Neural cell (in vitro differentiated cells): ENCODE results near the gene AMY1B. TPM values are rescaled to one million over a fixed set of nuclear protein-coding genes. Genes with fewer than 3 reads are reported as not detected.
"Not testable (repeated sequence)": the region's sequence is repeated elsewhere in the genome, so short reads cannot be mapped to it uniquely, and the experiment has no call there.

ENCODE experiments used
- H2AFZ ChIP-seq: fragments of 200-600, 300-800 bp; sonication (generic), shearing (Covaris generic); 2 replicates; pipeline ENCODE4 v1.6.0; 2014; ENCODE audit warnings: low read depth, mild to moderate bottlenecking, antibody characterized with exemption, low read length, moderate library complexity
- H3F3A ChIP-seq: fragments of 200-600 bp; shearing (Covaris generic); 2 replicates; pipeline ENCODE4 v1.6.1; 2016; ENCODE audit warnings: mild to moderate bottlenecking, moderate library complexity, mixed read lengths, antibody characterized with exemption, low read length; ENCODE audit not compliant: insufficient read depth, poor library complexity, severe bottlenecking
- H3K27ac ChIP-seq: fragments of 200-600, 300-800 bp; sonication (generic), shearing (Covaris generic); 2 replicates; pipeline ENCODE4 v1.5.1; 2014; ENCODE audit warnings: mild to moderate bottlenecking, low read length, moderate library complexity
- H3K27me3 ChIP-seq: fragments of 300-800, 200-600 bp; sonication (generic), shearing (Covaris generic); 2 replicates; pipeline ENCODE4 v1.6.0; 2014; ENCODE audit warnings: mild to moderate bottlenecking, low read depth, low read length, moderate library complexity; ENCODE audit not compliant: insufficient read depth
- H3K36me3 ChIP-seq: fragments of 300-800, 200-600 bp; sonication (generic), shearing (Covaris generic); 2 replicates; pipeline ENCODE4 v1.5.1; 2014; ENCODE audit warnings: mild to moderate bottlenecking, antibody characterized with exemption, low read length, moderate library complexity; ENCODE audit not compliant: insufficient read depth
- H3K4me2 ChIP-seq: fragments of 300-800, 200-600 bp; sonication (generic), shearing (Covaris generic); 2 replicates; pipeline ENCODE4 v1.6.0; 2014; ENCODE audit warnings: mild to moderate bottlenecking, low read length
- H3K4me3 ChIP-seq: fragments of 300-800, 200-600 bp; sonication (generic), shearing (Covaris generic); 2 replicates; pipeline ENCODE4 v1.5.1; 2014; ENCODE audit warnings: mild to moderate bottlenecking, low read length, moderate library complexity
- H3K79me2 ChIP-seq: fragments of 200-600 bp; shearing (Covaris generic); replicated peaks from 2 replicates; pipeline ENCODE4 v1.6.0; 2014; ENCODE audit warnings: mild to moderate bottlenecking, low read length, moderate library complexity; ENCODE audit not compliant: insufficient read depth
- H3K9ac ChIP-seq: fragments of 300-800, 200-600 bp; sonication (generic), shearing (Covaris generic); 2 replicates; pipeline ENCODE4 v1.6.1; 2016; ENCODE audit warnings: mild to moderate bottlenecking, low read length, mixed read lengths
- H3K9me2 ChIP-seq: fragments of 200-600 bp; shearing (Covaris generic); 2 replicates; pipeline ENCODE4 v1.6.1; 2016; ENCODE audit warnings: mild to moderate bottlenecking, low read length, mixed read lengths; ENCODE audit not compliant: insufficient read depth
- H3K9me3 ChIP-seq: fragments of 200-600, 300-800 bp; sonication (generic), shearing (Covaris generic); 2 replicates; pipeline ENCODE4 v1.6.1; 2016; ENCODE audit warnings: mild to moderate bottlenecking, mixed run types, low read length, moderate library complexity, mixed read lengths
- H4K20me1 ChIP-seq: fragments of 200-600 bp; shearing (Covaris generic); 2 replicates; pipeline ENCODE4 v1.6.1; 2016; ENCODE audit warnings: mild to moderate bottlenecking, mixed run types; ENCODE audit not compliant: insufficient read depth
- polyA plus RNA-seq: library from polyadenylated mRNA; depleted of rRNA; stranded (reverse); fragments of >200 nt; gene quantifications from 2 replicates; pipeline ENCODE4 v1.2.3, GENCODE V29; 2014

Gene AMY1B
- polyA plus RNA-seq, 1 donor from 2014 or later = not detected

DNA sequence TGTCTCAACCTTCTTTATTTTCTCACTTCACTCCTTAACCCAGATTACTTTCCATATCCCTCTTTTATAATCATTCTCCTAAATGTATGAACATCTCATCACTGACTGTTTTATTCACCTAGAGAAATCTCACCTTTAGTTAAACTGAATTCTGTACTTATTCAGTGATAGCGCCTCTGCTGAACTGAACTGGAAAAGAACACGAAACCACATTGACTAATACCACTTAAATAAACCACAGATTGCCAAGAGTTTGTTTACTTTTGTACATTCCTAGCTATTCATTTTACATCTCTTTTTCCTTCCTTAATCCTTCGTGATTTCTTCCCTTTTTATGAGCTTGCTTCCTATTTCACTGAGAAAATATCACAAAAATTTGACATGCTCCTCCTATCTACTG, 11.7 kb upstream of the AMY1B start:
- not testable (repeated sequence) for H2AFZ ChIP-seq, H3K79me2 ChIP-seq, H3K36me3 ChIP-seq, H3K4me3 ChIP-seq, H3K9me3 ChIP-seq, H3F3A ChIP-seq, H3K27me3 ChIP-seq, H3K4me2 ChIP-seq, H3K27ac ChIP-seq, H3K9me2 ChIP-seq, H4K20me1 ChIP-seq, H3K9ac ChIP-seq

DNA sequence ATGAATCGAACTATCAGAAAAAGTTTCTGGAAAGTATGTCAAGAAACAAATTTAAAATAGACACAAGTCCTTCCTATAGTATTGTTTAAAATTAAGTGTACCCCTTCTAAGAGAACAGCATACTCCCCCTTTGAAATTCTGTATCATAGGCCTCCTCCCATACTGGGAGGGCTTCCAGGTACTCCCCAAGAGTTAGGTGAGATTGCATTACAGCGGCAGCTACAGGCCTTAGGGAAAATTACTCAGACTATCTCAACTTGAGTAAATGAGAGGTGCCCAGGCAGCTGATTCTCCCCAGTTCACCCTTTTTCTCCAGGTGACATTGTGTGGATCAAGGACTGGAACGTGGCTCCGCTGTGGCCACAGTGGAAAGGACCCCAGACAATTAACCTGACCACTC, 5.2 kb upstream of the AMY1B start:
- not testable (repeated sequence) for H4K20me1 ChIP-seq, H2AFZ ChIP-seq, H3K79me2 ChIP-seq, H3K9me3 ChIP-seq, H3K4me3 ChIP-seq, H3K27me3 ChIP-seq, H3K36me3 ChIP-seq, H3F3A ChIP-seq, H3K4me2 ChIP-seq, H3K9ac ChIP-seq, H3K9me2 ChIP-seq, H3K27ac ChIP-seq

DNA sequence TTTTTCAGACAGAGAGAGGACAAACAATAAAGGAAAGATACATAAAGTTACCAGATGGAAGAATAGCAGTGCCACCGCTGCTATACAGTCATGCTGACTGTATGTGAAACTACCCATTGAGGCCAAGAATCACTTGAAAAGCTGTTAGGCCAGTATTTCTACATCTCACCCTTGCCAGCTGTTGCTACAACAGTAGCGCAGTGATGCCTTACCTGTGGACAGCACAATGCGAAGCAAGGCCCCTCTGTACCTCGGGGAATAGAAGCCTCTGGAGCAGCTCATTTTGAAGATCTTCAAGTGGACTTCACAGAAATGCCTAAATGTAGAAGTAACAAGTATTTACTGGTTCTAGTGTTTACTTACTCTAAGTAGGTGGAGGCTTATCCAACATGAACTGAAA, 4.7 kb upstream of the AMY1B start:
- H3K36me3 ChIP-seq, H3K9ac ChIP-seq, H3K9me2 ChIP-seq, H2AFZ ChIP-seq, H3K27ac ChIP-seq, H3K4me3 ChIP-seq, H3K79me2 ChIP-seq, H4K20me1 ChIP-seq, H3K27me3 ChIP-seq, H3K9me3 ChIP-seq, H3F3A ChIP-seq, H3K4me2 ChIP-seq: not testable (repeated sequence)

DNA sequence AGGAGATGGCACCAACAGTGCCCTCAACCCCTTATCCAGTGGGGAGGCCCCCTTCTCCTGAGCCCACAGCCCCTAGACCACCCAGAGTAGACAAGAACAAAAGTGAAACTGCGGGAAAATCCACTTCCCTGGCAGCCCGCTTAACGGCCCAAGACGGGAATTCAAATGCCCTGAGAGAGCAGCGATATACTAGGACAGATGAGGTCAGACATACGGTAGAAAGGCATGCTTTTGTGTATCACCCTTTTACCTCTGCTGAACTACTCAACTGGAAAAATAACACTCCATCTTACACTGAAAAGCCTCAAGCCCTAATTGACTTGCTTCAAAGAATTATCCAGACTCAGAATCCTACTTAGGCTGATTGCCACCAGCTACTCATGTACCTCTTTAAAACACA, 1.4 kb upstream of the AMY1B start:
- H3K9ac ChIP-seq, H3K9me2 ChIP-seq, H2AFZ ChIP-seq, H3K4me3 ChIP-seq, H3K9me3 ChIP-seq, H4K20me1 ChIP-seq, H3K79me2 ChIP-seq, H3K27me3 ChIP-seq, H3K36me3 ChIP-seq, H3F3A ChIP-seq, H3K27ac ChIP-seq, H3K4me2 ChIP-seq: not testable (repeated sequence)

DNA sequence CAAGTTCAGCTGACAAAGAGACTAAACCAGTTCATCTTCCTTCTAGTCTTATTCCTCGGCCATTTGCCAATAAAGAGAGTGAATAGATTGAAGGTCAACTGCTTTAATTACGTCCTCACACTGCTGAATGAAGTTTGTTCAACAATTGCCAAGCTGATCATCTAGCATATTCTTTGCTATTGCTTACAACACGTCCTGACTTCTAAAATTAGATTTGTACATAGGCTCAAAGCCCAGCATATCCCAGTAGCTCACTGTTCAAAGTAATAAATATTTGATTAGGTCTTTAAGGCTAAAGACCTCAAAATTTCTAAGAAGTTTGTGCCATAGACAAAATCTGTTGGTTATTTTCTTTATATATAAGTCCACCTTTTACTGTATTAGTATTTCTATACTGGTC, 19.7 kb downstream of the AMY1B start:
- not testable (repeated sequence) for H3K9me2 ChIP-seq, H3K9ac ChIP-seq, H3F3A ChIP-seq, H4K20me1 ChIP-seq, H3K27ac ChIP-seq, H3K27me3 ChIP-seq, H3K4me3 ChIP-seq, H2AFZ ChIP-seq, H3K9me3 ChIP-seq, H3K36me3 ChIP-seq, H3K4me2 ChIP-seq, H3K79me2 ChIP-seq

DNA sequence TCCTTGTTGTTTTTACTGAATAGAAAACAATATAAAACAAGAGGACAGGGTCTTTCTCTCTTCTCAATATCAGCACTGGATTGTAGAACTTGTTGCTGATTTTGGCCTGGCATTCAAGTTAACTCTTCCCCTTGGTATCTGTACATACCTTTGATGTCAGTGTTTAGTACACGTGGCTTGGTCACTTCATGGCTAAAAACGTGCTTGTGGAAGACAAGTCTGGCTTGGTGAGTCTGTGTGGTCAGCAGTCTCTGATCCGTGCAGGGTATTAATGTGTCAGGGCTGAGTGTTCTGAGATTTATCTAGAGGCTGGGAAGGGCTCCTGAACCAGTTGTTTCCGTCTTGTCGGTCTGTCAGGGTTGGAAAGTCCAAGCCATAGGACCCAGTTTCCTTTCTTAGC, 40.5 kb downstream of the AMY1B start, which contains the start of gene AMY1A:
Gene AMY1A (plus strand): TSS at position 301 of the 400 bp plus-strand sequence. CDS start 571 bp downstream, outside the sequence.
- not testable (repeated sequence) for H3K9me3 ChIP-seq, H3K79me2 ChIP-seq, H2AFZ ChIP-seq, H3K9ac ChIP-seq, H3F3A ChIP-seq, H3K36me3 ChIP-seq, H4K20me1 ChIP-seq, H3K4me3 ChIP-seq, H3K27me3 ChIP-seq, H3K9me2 ChIP-seq, H3K4me2 ChIP-seq, H3K27ac ChIP-seq

DNA sequence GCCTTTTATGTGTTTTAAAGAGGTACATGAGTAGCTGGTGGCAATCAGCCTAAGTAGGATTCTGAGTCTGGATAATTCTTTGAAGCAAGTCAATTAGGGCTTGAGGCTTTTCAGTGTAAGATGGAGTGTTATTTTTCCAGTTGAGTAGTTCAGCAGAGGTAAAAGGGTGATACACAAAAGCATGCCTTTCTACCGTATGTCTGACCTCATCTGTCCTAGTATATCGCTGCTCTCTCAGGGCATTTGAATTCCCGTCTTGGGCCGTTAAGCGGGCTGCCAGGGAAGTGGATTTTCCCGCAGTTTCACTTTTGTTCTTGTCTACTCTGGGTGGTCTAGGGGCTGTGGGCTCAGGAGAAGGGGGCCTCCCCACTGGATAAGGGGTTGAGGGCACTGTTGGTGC, 41.9 kb downstream of the AMY1B start:
- H3K27ac ChIP-seq, H3K4me3 ChIP-seq, H4K20me1 ChIP-seq, H3K36me3 ChIP-seq, H3K9me3 ChIP-seq, H2AFZ ChIP-seq, H3K4me2 ChIP-seq, H3K79me2 ChIP-seq, H3K27me3 ChIP-seq, H3K9me2 ChIP-seq, H3F3A ChIP-seq, H3K9ac ChIP-seq: not testable (repeated sequence)

DNA sequence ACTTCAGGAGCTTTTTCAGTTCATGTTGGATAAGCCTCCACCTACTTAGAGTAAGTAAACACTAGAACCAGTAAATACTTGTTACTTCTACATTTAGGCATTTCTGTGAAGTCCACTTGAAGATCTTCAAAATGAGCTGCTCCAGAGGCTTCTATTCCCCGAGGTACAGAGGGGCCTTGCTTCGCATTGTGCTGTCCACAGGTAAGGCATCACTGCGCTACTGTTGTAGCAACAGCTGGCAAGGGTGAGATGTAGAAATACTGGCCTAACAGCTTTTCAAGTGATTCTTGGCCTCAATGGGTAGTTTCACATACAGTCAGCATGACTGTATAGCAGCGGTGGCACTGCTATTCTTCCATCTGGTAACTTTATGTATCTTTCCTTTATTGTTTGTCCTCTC, 45.1 kb downstream of the AMY1B start:
- not testable (repeated sequence) for H3K9me3 ChIP-seq, H3K27me3 ChIP-seq, H3K9me2 ChIP-seq, H4K20me1 ChIP-seq, H3K4me3 ChIP-seq, H3K27ac ChIP-seq, H3K9ac ChIP-seq, H2AFZ ChIP-seq, H3K4me2 ChIP-seq, H3K79me2 ChIP-seq, H3F3A ChIP-seq, H3K36me3 ChIP-seq
